Activated CD8-positive, alpha-beta T cell treated with anti-CD3 and anti-CD28 coated beads for 36 hours (primary cell): ENCODE data around the gene ANKFN1. TPM values are rescaled to one million over a fixed set of nuclear protein-coding genes. Genes with fewer than 3 reads are reported as not detected.

ENCODE experiments used
- ATAC-seq: fragments of 200-7000 bp; cut with Tn5 transposase; one replicate; pipeline ENCODE4 v1.10.0; 2021; ENCODE audit warnings: mild to moderate bottlenecking, moderate library complexity
- CTCF ChIA-PET: fragments of 350-600 bp; sonication (Branson Sonifier 250); formaldehyde crosslinking; loops from one replicate; lab custom pipeline; 2021; ENCODE audit warnings: antibody characterized with exemption; lab: Charles Lee
- POLR2A ChIA-PET: fragments of 350-600 bp; sonication (Branson Sonifier 250); formaldehyde crosslinking; loops from one replicate; lab custom pipeline; 2021; ENCODE audit warnings: antibody characterized with exemption; lab: Charles Lee
- DNase-seq: peaks from one replicate; pipeline ENCODE4 v3.0.0-alpha.2; 2020
- H3K27ac Mint-ChIP-seq: one replicate; pipeline ENCODE4 v1.8.0; 2021; ENCODE audit warnings: mild to moderate bottlenecking, mixed read lengths
- H3K27me3 Mint-ChIP-seq: one replicate; pipeline ENCODE4 v1.8.0; 2021; ENCODE audit warnings: mixed read lengths
- H3K36me3 Mint-ChIP-seq: one replicate; pipeline ENCODE4 v1.8.0; 2021; ENCODE audit warnings: low read depth, mixed read lengths
- H3K4me1 Mint-ChIP-seq: one replicate; pipeline ENCODE4 v1.8.0; 2021; ENCODE audit warnings: low read depth, mixed read lengths
- H3K4me3 Mint-ChIP-seq: one replicate; pipeline ENCODE4 v1.8.0; 2021; ENCODE audit warnings: mild to moderate bottlenecking, moderate library complexity, mixed read lengths
- H3K9me3 Mint-ChIP-seq: one replicate; pipeline ENCODE4 v1.8.0; 2021; ENCODE audit warnings: mixed read lengths
- CTCF ChIP-seq: fragments of 200-600 bp; IDR thresholded peaks from one replicate; pipeline ENCODE4 v1.8.0; 2022; ENCODE audit warnings: antibody characterized with exemption, mild to moderate bottlenecking
- intact Hi-C: fragments of 100-400 bp; cut with micrococcal nuclease; formaldehyde crosslinking; loops from one replicate; pipeline ENCODE4 v1.10.0; 2022
- total RNA-seq, 2 experiments: library from RNA; stranded (reverse); gene quantifications; one replicate each; pipeline ENCODE4 v1.2.3, GENCODE V29; 2021

ANKFN1 gene
- total RNA-seq, 2 experiments from 2014 or later, result not detected

- no peak for ATAC-seq
- H3K36me3 Mint-ChIP-seq, result no peaks in the 10 kb centered on the region
- H3K27me3 Mint-ChIP-seq, result no peaks in the 10 kb centered on the region
- no peaks in the 10 kb centered on the region for H3K9me3 Mint-ChIP-seq
- H3K4me3 Mint-ChIP-seq, result no peak overlapping the region
- no peak for TF ChIP-seq CTCF
- DNase-seq, result no peak
- intact Hi-C loops, result no loop called here
- POLR2A ChIA-PET, result no interaction called here
- peaks cover 26% of the 10 kb centered on the region for H3K4me1 Mint-ChIP-seq
- CTCF ChIA-PET, result no interaction called here
- no peak overlapping the region for H3K27ac Mint-ChIP-seq
These were observed 138.0 kb downstream of the ANKFN1 start for GRCh38 chr17:56291226-56291805.

GRCh38 chr17:56292010-56292409 lies 138.7 kb downstream of the ANKFN1 start:
- Mint-ChIP-seq H3K36me3 (no peaks in the 10 kb centered on the region), H3K27ac (no peak overlapping the region), H3K27me3 (no peaks in the 10 kb centered on the region), H3K9me3 (no peaks in the 10 kb centered on the region), H3K4me1 (peaks cover 30% of the 10 kb centered on the region), H3K4me3 (no peak overlapping the region)
- no peak for TF ChIP-seq CTCF
- CTCF ChIA-PET, result no interaction called here
- no peak for DNase-seq
- POLR2A ChIA-PET, result no interaction called here
- no peak for ATAC-seq
- intact Hi-C loops, result no loop called here

GRCh38 chr17:56292578-56292977 lies 139.3 kb downstream of the ANKFN1 start:
- H3K27ac Mint-ChIP-seq, result no peak overlapping the region
- intact Hi-C loops, result no loop called here
- DNase-seq (peak; percentile 28), ATAC-seq (peak; percentile 54)
- no peak for TF ChIP-seq CTCF
- H3K4me3 Mint-ChIP-seq, result no peak overlapping the region
- ChIA-PET POLR2A (no interaction called here), CTCF (no interaction called here)
- no peaks in the 10 kb centered on the region for H3K9me3 Mint-ChIP-seq
- H3K27me3 Mint-ChIP-seq, result peaks cover 1% of the 10 kb centered on the region
- H3K36me3 Mint-ChIP-seq, result no peaks in the 10 kb centered on the region
- peaks cover 35% of the 10 kb centered on the region for H3K4me1 Mint-ChIP-seq

GRCh38 chr17:56297184-56297583 lies 143.9 kb downstream of the ANKFN1 start:
- Mint-ChIP-seq H3K27me3 (peaks cover 1% of the 10 kb centered on the region), H3K4me3 (peak overlapping the region; percentile 5), H3K9me3 (no peaks in the 10 kb centered on the region), H3K36me3 (no peaks in the 10 kb centered on the region), H3K4me1 (peaks cover 27% of the 10 kb centered on the region), H3K27ac (no peak overlapping the region)
- ChIA-PET POLR2A (no interaction called here), CTCF (interaction anchor here (1.0 kb wide), 1 partner anchor 28 kb away, joined by 3 read pairs; no protein-coding TSS in a partner anchor)
- peak; percentile 94 for ATAC-seq
- intact Hi-C loops, result no loop called here
- peak; percentile 68 for DNase-seq
- no peak for TF ChIP-seq CTCF

GRCh38 chr17:56298846-56299245 lies 145.6 kb downstream of the ANKFN1 start:
- no peak for DNase-seq
- Mint-ChIP-seq H3K4me3 (no peak overlapping the region), H3K36me3 (no peaks in the 10 kb centered on the region), H3K4me1 (peaks cover 17% of the 10 kb centered on the region), H3K27ac (no peak overlapping the region), H3K9me3 (no peaks in the 10 kb centered on the region), H3K27me3 (peaks cover 1% of the 10 kb centered on the region)
- ChIA-PET POLR2A (no interaction called here), CTCF (no interaction called here)
- ATAC-seq, result no peak
- intact Hi-C loops, result no loop called here
- TF ChIP-seq CTCF, result no peak
